GM18517 (cell line): Measurements from ENCODE around the gene NKG7.
A peak's percentile ranks its signal among the peaks of the same experiment; 100 is the strongest.

Experiments used
- ATAC-seq: cut with Tn5 transposase; IDR thresholded peaks from one replicate; pipeline ENCODE4 v1.9.1; 2021; ENCODE audit warnings: mild to moderate bottlenecking, moderate library complexity; ENCODE audit not compliant: unreplicated experiment

The NKG7 gene

GRCh38 chr19:51364200-51365106 lies 8.0 kb downstream of the NKG7 start:
- ATAC-seq, result no peak

- ATAC-seq, result no peak
These were observed 11.2 kb downstream of the NKG7 start for GRCh38 chr19:51361239-51361638.

GRCh38 chr19:51359294-51359693 lies 13.2 kb downstream of the NKG7 start:
- no peak for ATAC-seq

- no peak for ATAC-seq
These were observed 14.5 kb downstream of the NKG7 start for GRCh38 chr19:51357952-51358351.

GRCh38 chr19:51356159-51356801 lies 16.2 kb downstream of the NKG7 start:
- no peak for ATAC-seq

GRCh38 chr19:51354742-51355148 lies 17.7 kb downstream of the NKG7 start:
- no peak for ATAC-seq

GRCh38 chr19:51354103-51354741 lies 18.2 kb downstream of the NKG7 start:
- no peak for ATAC-seq

- ATAC-seq, result no peak
These were observed 19.6 kb downstream of the NKG7 start for GRCh38 chr19:51352783-51353360.

GRCh38 chr19:51351266-51351990 lies 21.0 kb downstream of the NKG7 start:
- no peak for ATAC-seq

GRCh38 chr19:51347209-51347928 lies 25.1 kb downstream of the NKG7 start:
- no peak for ATAC-seq

- ATAC-seq, result no peak
These were observed 25.7 kb downstream of the NKG7 start for GRCh38 chr19:51346742-51347141.

GRCh38 chr19:51345076-51345620 lies 27.3 kb downstream of the NKG7 start:
- ATAC-seq, result no peak

GRCh38 chr19:51342631-51343569 lies 29.6 kb downstream of the NKG7 start:
- no peak for ATAC-seq

- ATAC-seq, result no peak
These were observed 30.4 kb downstream of the NKG7 start, which contains the start of gene VSIG10L for GRCh38 chr19:51341976-51342580. VSIG10L (minus strand) TSS chr19:51342139; CDS start chr19:51342124, 15 bp downstream.

- no peak for ATAC-seq
These were observed 31.4 kb downstream of the NKG7 start for GRCh38 chr19:51341066-51341465.

GRCh38 chr19:51339687-51340656 lies 32.5 kb downstream of the NKG7 start:
- peak; percentile 49 for ATAC-seq

- peak; percentile 12 for ATAC-seq
These were observed 33.2 kb downstream of the NKG7 start for GRCh38 chr19:51339313-51339686.
